Measurements from ENCODE around the gene MRPL4. TPM values are rescaled to one million over a fixed set of nuclear protein-coding genes. Genes with fewer than 3 reads are reported as not detected.

MRPL4 gene
- total RNA-seq, 4 donors from 2014 or later = 18.2 to 56.9 (median 31.1) TPM

DNA sequence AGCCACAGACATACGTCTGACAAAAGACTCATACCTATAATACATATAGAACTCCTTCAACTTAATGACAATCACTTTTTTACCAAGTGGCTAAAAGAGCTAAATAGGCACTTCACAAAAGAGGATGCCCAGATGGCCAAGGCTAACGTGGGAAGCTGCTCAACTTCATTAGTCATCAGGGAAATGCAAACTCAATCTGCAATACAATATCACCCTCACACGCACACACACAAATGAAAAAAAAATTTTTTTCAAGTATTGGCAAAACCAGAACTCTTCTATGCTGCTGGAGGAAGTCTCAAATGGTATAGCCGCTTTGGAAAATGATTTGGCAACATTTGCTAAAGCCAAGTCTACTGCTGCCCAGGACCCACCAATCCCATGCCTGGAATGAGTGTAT, 42.7 kb upstream of the MRPL4 start:
- Histone ChIP-seq H3K4me1 (no peaks in the 10 kb centered on the region), H3K27me3 (no peaks in the 10 kb centered on the region), H3K27ac (no peak overlapping the region), H3K4me3 (no peak overlapping the region), H3K9me3 (no peaks in the 10 kb centered on the region), H3K36me3 (no peaks in the 10 kb centered on the region)
- no peak for DNase-seq
- TF ChIP-seq POLR2A (IDR thresholded peaks at IDR 0.05) = no peak
- TF ChIP-seq, protein P1, sequence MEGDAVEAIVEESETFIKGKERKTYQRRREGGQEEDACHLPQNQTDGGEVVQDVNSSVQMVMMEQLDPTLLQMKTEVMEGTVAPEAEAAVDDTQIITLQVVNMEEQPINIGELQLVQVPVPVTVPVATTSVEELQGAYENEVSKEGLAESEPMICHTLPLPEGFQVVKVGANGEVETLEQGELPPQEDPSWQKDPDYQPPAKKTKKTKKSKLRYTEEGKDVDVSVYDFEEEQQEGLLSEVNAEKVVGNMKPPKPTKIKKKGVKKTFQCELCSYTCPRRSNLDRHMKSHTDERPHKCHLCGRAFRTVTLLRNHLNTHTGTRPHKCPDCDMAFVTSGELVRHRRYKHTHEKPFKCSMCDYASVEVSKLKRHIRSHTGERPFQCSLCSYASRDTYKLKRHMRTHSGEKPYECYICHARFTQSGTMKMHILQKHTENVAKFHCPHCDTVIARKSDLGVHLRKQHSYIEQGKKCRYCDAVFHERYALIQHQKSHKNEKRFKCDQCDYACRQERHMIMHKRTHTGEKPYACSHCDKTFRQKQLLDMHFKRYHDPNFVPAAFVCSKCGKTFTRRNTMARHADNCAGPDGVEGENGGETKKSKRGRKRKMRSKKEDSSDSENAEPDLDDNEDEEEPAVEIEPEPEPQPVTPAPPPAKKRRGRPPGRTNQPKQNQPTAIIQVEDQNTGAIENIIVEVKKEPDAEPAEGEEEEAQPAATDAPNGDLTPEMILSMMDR (IDR thresholded peaks at IDR 0.05) = no peak
- intact Hi-C loops (cut with DNase I; ENCODE audit: low total_unique reads) = no loop called here

DNA sequence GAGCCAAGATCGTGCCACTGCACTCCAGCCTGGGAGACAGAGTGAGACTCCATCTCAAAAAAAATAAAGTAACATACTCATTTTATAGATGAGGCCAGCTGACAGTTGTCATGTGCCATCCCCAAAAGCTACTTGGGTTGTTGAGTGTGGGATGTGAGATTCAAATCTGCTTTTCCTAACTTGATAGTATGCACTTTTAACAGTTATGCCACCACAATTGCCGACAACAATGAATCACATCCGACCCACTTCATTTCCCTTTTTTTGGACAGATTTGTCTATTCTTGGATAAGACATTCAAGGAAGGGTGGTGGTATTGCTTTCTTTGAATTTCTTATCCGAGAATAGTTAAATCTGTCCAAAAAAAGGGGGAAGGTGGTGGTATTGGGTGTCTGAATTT, 41.0 kb upstream of the MRPL4 start:
- no peak overlapping the region for H3K27ac ChIP-seq
- H3K36me3 ChIP-seq = no peaks in the 10 kb centered on the region
- no peak overlapping the region for H3K4me3 ChIP-seq
- intact Hi-C loops (cut with DNase I; ENCODE audit: low total_unique reads) = no loop called here
- H3K27me3 ChIP-seq = no peaks in the 10 kb centered on the region
- no peaks in the 10 kb centered on the region for H3K4me1 ChIP-seq
- no peak for TF ChIP-seq POLR2A (IDR thresholded peaks at IDR 0.05)
- TF ChIP-seq, protein P1 (IDR thresholded peaks at IDR 0.05) = no peak
- H3K9me3 ChIP-seq = no peaks in the 10 kb centered on the region
- no peak for DNase-seq

DNA sequence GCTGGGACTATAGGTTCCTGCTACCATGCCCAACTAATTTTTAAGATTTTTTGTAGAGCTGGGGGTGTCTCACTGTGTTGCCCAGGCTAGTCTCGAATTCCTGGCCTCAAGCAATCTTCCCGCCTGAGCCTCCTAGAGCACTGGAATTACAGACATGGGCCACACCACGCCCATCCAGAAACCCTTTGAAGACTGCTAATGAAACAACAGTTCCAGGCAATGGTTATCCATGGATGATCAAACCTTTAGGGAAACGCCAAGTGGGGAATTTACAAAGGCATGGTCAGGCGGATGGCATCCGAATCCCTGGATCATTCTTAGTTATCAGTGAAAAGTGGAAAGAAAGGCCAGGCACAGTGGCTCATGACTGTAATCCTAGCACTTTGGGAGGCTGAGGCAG, 40.3 kb upstream of the MRPL4 start:
- TF ChIP-seq, protein P1 (IDR thresholded peaks at IDR 0.05) = no peak
- TF ChIP-seq POLR2A (IDR thresholded peaks at IDR 0.05) = no peak
- intact Hi-C loops (cut with DNase I; ENCODE audit: low total_unique reads) = no loop called here
- H3K4me3 ChIP-seq = no peak overlapping the region
- H3K36me3 ChIP-seq = no peaks in the 10 kb centered on the region
- H3K4me1 ChIP-seq = no peaks in the 10 kb centered on the region
- DNase-seq = no peak
- H3K27ac ChIP-seq = no peak overlapping the region
- no peaks in the 10 kb centered on the region for H3K9me3 ChIP-seq
- no peaks in the 10 kb centered on the region for H3K27me3 ChIP-seq

DNA sequence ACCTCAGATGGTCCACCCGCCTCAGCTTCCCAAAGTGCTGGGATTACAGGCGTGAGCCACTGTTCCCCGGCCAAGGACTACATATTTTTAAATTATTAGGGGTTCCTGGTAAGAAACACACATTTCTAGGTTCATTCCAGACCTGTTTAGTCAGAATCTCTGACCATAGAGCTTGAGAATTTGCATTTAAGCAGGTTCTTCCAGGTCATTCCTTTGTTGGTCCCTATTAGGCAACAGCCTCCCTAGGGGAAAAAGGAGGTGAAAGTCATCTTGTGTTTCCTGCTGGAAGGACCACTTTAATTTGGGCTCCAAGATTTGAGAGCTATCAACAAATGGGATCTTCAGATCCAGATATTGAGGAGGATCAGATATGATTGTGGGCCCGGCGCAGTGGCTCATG, 37.2 kb upstream of the MRPL4 start:
- intact Hi-C loops (cut with DNase I; ENCODE audit: low total_unique reads) = no loop called here
- Histone ChIP-seq H3K27me3 (no peaks in the 10 kb centered on the region), H3K4me3 (no peak overlapping the region), H3K9me3 (no peaks in the 10 kb centered on the region), H3K36me3 (no peaks in the 10 kb centered on the region), H3K4me1 (no peaks in the 10 kb centered on the region), H3K27ac (no peak overlapping the region)
- no peak for TF ChIP-seq POLR2A (IDR thresholded peaks at IDR 0.05)
- TF ChIP-seq, protein P1 (IDR thresholded peaks at IDR 0.05) = no peak
- DNase-seq = no peak

DNA sequence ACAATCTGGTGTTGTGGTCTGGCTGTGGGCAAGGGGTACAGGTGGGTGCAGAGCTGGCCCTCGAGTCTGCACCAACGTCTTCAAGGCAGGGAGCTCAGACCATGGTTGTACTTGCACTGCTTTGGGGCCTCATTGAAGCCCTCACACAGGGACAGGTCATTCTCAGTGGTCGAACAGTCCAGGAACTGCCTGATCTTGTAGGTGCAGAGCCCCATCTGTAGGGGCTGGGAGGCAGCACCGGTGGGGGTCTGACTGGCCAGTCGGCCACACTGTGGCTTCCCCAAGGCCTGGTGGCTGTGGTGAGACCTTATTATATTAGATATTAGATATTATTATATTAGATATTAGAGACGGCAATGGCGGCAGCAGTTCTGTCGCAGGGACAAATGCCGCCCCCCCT, 34.9 kb upstream of the MRPL4 start:
- no peak for DNase-seq
- Histone ChIP-seq H3K4me3 (no peak overlapping the region), H3K36me3 (no peaks in the 10 kb centered on the region), H3K9me3 (no peaks in the 10 kb centered on the region), H3K4me1 (no peaks in the 10 kb centered on the region), H3K27ac (no peak overlapping the region), H3K27me3 (no peaks in the 10 kb centered on the region)
- TF ChIP-seq POLR2A (IDR thresholded peaks at IDR 0.05) = no peak
- TF ChIP-seq, protein P1 (IDR thresholded peaks at IDR 0.05) = no peak
- intact Hi-C loops (cut with DNase I; ENCODE audit: low total_unique reads) = no loop called here

Measured in uterus (tissue), 4 donors.